Natural killer cell (primary cell): Measurements from ENCODE around the gene PRKCB. TPM values are rescaled to one million over a fixed set of nuclear protein-coding genes. Genes with fewer than 3 reads are reported as not detected.

ENCODE experiments used
- ATAC-seq, 3 donors: fragments of 150-1000 bp in 2 of 3; fragments of 200-7000 bp in 1 of 3; cut with Tn5 transposase; 1 replicate in 1 of 3; 2 replicates in 2 of 3; pipeline ENCODE4 v1.10.0; 2021; ENCODE audit warnings: mild to moderate bottlenecking in 2 of 3, moderate library complexity in 2 of 3
- DNase-seq, 2 donors: peaks; one replicate each; pipeline versions ENCODE4 v3.0.0 to v3.0.0-alpha.2; 2013 to 2021; ENCODE audit warnings: mixed read lengths in 1 of 2
- H3K27ac ChIP-seq: one replicate; pipeline ENCODE4 v1.5.1; 2013; ENCODE audit warnings: mild to moderate bottlenecking, low read length
- H3K27me3 ChIP-seq: one replicate; pipeline ENCODE4 v1.6.1; 2013; ENCODE audit warnings: low read length; ENCODE audit not compliant: control insufficient read depth, insufficient read depth
- H3K36me3 ChIP-seq: one replicate; pipeline ENCODE4 v1.6.1; 2013; ENCODE audit warnings: low read length; ENCODE audit not compliant: control insufficient read depth, insufficient read depth
- H3K4me1 ChIP-seq: one replicate; pipeline ENCODE4 v1.6.1; 2013; ENCODE audit warnings: low read length; ENCODE audit not compliant: control insufficient read depth, insufficient read depth
- H3K4me3 ChIP-seq: one replicate; pipeline ENCODE4 v1.5.1; 2013; ENCODE audit warnings: low read length
- H3K9me3 ChIP-seq: one replicate; pipeline ENCODE4 v1.6.1; 2013; ENCODE audit warnings: low read length; ENCODE audit not compliant: control insufficient read depth, insufficient read depth
- H3K27ac Mint-ChIP-seq, 2 donors: one replicate each; pipeline ENCODE4 v1.8.0; 2022; ENCODE audit warnings: mild to moderate bottlenecking in 2 of 2, mixed read lengths in 2 of 2, moderate library complexity in 1 of 2
- H3K27me3 Mint-ChIP-seq, 2 donors: one replicate each; pipeline ENCODE4 v1.8.0; 2022; ENCODE audit warnings: low read depth in 2 of 2, mixed read lengths in 2 of 2
- H3K36me3 Mint-ChIP-seq: one replicate; pipeline ENCODE4 v1.8.0; 2022; ENCODE audit warnings: mixed read lengths
- H3K4me1 Mint-ChIP-seq, 2 donors: one replicate each; pipeline ENCODE4 v1.8.0; 2022; ENCODE audit warnings: mixed read lengths in 2 of 2
- H3K4me3 Mint-ChIP-seq: one replicate; pipeline ENCODE4 v1.8.0; 2022; ENCODE audit warnings: mild to moderate bottlenecking, moderate library complexity, mixed read lengths
- H3K9me3 Mint-ChIP-seq, 2 donors: one replicate each; pipeline ENCODE4 v1.8.0; 2022; ENCODE audit warnings: mixed read lengths in 2 of 2
- WGBS: methylation state at CpG from one replicate; pipeline ENCODE4 v1.1.7; 2013; ENCODE audit warnings: missing lambda C conversion rate; ENCODE audit not compliant: insufficient coverage; 5-methylcytosine and 5-hydroxymethylcytosine counted together
- intact Hi-C: fragments of 100-400 bp; cut with micrococcal nuclease; formaldehyde crosslinking; loops from one replicate; pipeline ENCODE4 v1.14.2; 2022
- total RNA-seq, 4 donors: library from RNA; stranded (reverse); fragments of 120-200 nt in 1 of 4; gene quantifications; one replicate each; pipeline versions ENCODE4 v1.2.3 to v1.2.4, GENCODE V29; 2013 to 2022
- TF ChIP-seq, protein P1 (sequence below): fragments of 200-600 bp; IDR thresholded peaks from one replicate; pipeline ENCODE4 v1.8.0; 2022; ENCODE audit warnings: antibody characterized with exemption

Gene PRKCB
- total RNA-seq, 3 donors from 2014 or later (not counting 1 experiment from before 2014, with no cell fraction given) = 182 to 222 (median 183) TPM

DNA sequence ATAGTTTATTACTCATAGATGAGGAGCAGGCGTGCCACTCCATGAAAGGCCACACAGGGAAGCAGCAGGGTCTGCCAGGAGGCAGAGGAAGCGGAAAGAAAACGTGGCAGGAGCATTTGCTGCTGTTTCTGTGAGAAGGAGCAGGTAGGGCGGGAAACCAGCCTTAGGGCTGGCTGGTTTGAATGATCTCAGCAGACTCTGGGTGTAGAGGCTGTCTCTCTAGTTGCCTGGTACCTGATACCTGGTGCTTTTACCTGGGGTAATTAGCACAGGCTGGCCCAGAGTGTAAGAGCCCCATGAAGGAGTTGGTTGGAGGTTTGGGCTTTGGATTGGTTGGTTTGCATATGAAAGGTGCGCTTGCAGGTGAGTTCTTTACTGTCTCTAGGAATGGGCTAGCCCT, 215.3 kb downstream of the PRKCB start:
- no peak for ATAC-seq

GRCh38 chr16:24052329-24053098, 216.7 kb downstream of the PRKCB start:
- TF ChIP-seq, protein P1, sequence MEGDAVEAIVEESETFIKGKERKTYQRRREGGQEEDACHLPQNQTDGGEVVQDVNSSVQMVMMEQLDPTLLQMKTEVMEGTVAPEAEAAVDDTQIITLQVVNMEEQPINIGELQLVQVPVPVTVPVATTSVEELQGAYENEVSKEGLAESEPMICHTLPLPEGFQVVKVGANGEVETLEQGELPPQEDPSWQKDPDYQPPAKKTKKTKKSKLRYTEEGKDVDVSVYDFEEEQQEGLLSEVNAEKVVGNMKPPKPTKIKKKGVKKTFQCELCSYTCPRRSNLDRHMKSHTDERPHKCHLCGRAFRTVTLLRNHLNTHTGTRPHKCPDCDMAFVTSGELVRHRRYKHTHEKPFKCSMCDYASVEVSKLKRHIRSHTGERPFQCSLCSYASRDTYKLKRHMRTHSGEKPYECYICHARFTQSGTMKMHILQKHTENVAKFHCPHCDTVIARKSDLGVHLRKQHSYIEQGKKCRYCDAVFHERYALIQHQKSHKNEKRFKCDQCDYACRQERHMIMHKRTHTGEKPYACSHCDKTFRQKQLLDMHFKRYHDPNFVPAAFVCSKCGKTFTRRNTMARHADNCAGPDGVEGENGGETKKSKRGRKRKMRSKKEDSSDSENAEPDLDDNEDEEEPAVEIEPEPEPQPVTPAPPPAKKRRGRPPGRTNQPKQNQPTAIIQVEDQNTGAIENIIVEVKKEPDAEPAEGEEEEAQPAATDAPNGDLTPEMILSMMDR = no peak
- no peak for ATAC-seq
- Mint-ChIP-seq H3K27ac (peak overlapping the region; percentile 30 to 41), H3K4me1 (peaks cover 43 to 70% of the 10 kb centered on the region in 2 donors), H3K9me3 (no peaks in the 10 kb centered on the region), H3K36me3 (no peaks in the 10 kb centered on the region), H3K27me3 (no peaks in the 10 kb centered on the region), H3K4me3 (no peak overlapping the region)
- no peak overlapping the region for H3K4me3 ChIP-seq
- H3K27ac ChIP-seq = no peak overlapping the region
- no peaks in the 10 kb centered on the region for H3K27me3 ChIP-seq
- peaks cover 13% of the 10 kb centered on the region for H3K4me1 ChIP-seq
- H3K9me3 ChIP-seq = no peaks in the 10 kb centered on the region
- intact Hi-C loops = no loop called here
- H3K36me3 ChIP-seq = peaks cover 20% of the 10 kb centered on the region
- 92% methylated on average over 9 of the region's 9 CpGs for WGBS
- no peak for DNase-seq

More for the DNA sequence above, 215.3 kb downstream of the PRKCB start:
- Histone ChIP-seq H3K27ac (no peak overlapping the region), H3K4me1 (peaks cover 13% of the 10 kb centered on the region), H3K4me3 (no peak overlapping the region), H3K27me3 (no peaks in the 10 kb centered on the region), H3K9me3 (no peaks in the 10 kb centered on the region), H3K36me3 (peaks cover 21% of the 10 kb centered on the region)
- H3K9me3 Mint-ChIP-seq = no peaks in the 10 kb centered on the region
- H3K4me1 Mint-ChIP-seq = peaks cover 41 to 64% of the 10 kb centered on the region in 2 donors
- H3K36me3 Mint-ChIP-seq = no peaks in the 10 kb centered on the region
- H3K4me3 Mint-ChIP-seq = no peak overlapping the region
- H3K27me3 Mint-ChIP-seq = no peaks in the 10 kb centered on the region
- 94% methylated on average over 5 of the region's 5 CpGs for WGBS
- DNase-seq = no peak
- TF ChIP-seq, protein P1 = no peak
- peak overlapping the region in 1 of 2 donors; percentile 0 for H3K27ac Mint-ChIP-seq
- intact Hi-C loops = no loop called here

DNA sequence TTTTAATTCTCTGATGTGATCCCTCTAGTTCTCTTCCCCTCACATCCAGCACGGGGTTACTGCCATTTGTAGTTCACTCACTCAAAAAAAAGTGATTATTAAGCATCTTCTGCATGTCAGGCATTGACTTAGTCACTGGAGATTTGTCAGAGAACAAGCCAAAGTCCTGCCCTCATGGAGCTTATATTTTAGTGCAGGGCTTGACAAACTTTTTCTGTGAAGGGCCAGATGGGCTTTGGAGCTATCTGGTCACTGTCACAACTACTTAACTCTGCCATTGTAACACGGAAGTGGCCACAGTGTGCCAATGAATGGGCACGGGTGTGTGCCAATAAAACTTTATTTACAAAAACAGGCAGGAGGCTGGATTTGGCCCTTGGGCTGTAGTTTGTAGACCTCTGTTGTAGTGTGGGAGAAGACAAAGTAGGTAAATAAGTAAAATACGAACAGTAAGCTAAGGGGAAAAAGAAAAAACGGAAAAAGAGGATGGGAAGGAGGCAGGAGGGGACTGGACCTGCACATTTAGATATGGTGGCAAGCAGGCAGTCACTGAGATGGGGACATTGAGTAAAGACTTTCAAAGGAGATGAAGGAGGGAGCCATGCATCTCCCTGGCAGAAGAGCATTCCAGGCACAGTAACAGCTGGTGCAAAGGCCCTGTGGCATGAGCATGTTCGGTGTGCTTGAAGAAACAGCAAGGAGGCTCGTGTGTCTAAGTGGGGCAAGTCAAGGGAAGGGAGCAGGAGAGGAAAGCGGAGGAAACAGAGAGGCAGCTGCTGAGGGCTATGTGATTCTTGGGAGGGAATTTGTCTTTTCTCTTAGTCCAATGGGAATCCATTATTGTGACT, 217.5 kb downstream of the PRKCB start:
- H3K36me3 ChIP-seq = peaks cover 20% of the 10 kb centered on the region
- no peaks in the 10 kb centered on the region for H3K9me3 Mint-ChIP-seq

More for the DNA sequence above, 217.5 kb downstream of the PRKCB start:
- Mint-ChIP-seq H3K27ac (peak overlapping the region; percentile 30 to 41), H3K4me3 (no peak overlapping the region), H3K27me3 (no peaks in the 10 kb centered on the region), H3K36me3 (no peaks in the 10 kb centered on the region), H3K4me1 (peaks cover 49 to 71% of the 10 kb centered on the region in 2 donors)
- no peak for ATAC-seq
- Histone ChIP-seq H3K4me3 (no peak overlapping the region), H3K27ac (no peak overlapping the region), H3K27me3 (no peaks in the 10 kb centered on the region), H3K9me3 (no peaks in the 10 kb centered on the region), H3K4me1 (peaks cover 13% of the 10 kb centered on the region)
- TF ChIP-seq, protein P1 = no peak
- WGBS = 96% methylated on average over 8 of the region's 8 CpGs
- intact Hi-C loops = no loop called here
- DNase-seq = no peak
